CD4-positive, alpha-beta T cell treated with Interleukin-21 for 1 hour (primary cell): Measurements from ENCODE around the gene MAML2.
A peak's percentile ranks its signal among the peaks of the same experiment; 100 is the strongest.

Source experiments
- DNase-seq: peaks from one replicate; pipeline ENCODE4 v3.0.0-alpha.2; 2020

The MAML2 gene

GRCh38 chr11:96021901-96022650, 320.9 kb downstream of the MAML2 start:
- DNase-seq, result no peak

GRCh38 chr11:96019810-96020747, 322.9 kb downstream of the MAML2 start:
- no peak for DNase-seq

GRCh38 chr11:96019281-96019680, 323.7 kb downstream of the MAML2 start:
- no peak for DNase-seq

GRCh38 chr11:96017856-96018255, 325.1 kb downstream of the MAML2 start:
- DNase-seq, result no peak

- DNase-seq, result no peak
Measured at GRCh38 chr11:96016978-96017502, 326.0 kb downstream of the MAML2 start.

GRCh38 chr11:96015906-96016565, 327.0 kb downstream of the MAML2 start:
- peak; percentile 58 for DNase-seq

GRCh38 chr11:96014217-96014616, 328.8 kb downstream of the MAML2 start:
- DNase-seq, result peak; percentile 56

GRCh38 chr11:96013461-96014213, 329.4 kb downstream of the MAML2 start:
- DNase-seq, result peak; percentile 11

GRCh38 chr11:96012086-96012824, 330.7 kb downstream of the MAML2 start:
- DNase-seq, result peak; percentile 68

GRCh38 chr11:96010683-96011082, 332.3 kb downstream of the MAML2 start:
- DNase-seq, result no peak

DNA sequence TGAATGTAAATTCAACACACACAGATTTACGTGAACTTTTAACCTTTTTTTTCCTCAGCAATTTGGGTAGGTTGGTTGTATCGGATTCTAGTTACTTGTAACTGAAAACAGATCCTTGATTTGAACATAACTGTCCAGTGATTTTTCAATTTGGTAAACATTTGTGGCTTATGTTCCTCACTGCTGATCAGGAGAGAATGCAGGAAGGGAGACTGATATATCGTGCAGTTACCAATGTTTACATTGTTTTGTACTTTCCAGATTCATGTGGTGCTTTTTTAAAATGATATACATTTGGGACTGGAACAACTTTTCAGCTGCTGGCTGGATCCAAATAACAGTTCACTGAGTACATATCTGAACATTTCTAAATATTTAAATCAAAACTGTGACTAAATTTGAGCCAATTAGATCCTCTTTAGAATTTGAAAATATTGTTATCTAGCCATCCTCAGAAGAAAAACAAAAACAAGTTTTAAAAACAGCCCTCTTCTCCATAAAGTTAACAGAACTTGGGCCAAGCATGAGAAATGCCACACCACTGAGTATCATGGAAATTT, 334.8 kb downstream of the MAML2 start:
- DNase-seq, result no peak

- DNase-seq, result no peak
Measured at GRCh38 chr11:96006037-96006436, 337.0 kb downstream of the MAML2 start.

DNA sequence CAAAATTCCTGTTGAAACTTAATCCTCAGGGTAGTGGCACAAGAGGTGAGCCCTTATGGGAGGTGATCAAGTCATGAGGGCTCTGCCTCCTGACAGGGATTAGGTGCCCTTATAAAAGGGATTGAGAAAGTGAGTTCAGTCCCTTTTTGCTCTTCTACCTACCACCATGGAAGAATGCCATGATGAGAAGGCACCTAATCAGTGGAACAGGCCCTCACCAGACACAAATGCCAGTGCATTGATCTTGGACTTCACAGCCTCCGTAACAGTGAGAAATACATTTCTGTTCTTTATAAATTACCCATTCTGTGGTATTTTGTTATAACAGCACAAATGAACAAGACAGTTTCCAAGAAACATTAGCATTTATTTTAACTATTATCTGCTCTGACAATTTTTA, 338.1 kb downstream of the MAML2 start:
- DNase-seq, result no peak

DNA sequence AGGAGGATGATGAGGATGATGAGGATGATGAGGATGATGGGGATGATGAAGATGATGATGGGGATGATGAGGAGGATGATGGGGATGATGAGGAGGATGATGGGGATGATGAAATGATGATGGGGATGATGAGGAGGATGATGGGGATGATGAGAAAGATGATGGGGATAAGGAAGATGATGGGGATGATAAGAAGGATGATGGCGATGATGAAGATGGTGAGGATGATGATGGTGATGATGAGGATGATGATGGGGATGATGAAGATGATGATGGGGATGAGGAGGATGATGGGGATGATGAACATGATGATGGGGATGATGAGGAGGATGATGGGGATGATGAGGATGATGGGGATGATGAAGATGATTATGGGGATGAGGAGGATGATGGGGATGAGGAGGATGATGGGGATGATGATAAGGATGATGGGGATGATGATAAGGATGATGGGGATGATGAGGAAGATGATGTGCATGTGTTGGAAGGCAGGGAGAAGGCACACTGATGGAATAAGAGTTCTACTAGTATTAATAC, 340.2 kb downstream of the MAML2 start:
- no peak for DNase-seq

DNA sequence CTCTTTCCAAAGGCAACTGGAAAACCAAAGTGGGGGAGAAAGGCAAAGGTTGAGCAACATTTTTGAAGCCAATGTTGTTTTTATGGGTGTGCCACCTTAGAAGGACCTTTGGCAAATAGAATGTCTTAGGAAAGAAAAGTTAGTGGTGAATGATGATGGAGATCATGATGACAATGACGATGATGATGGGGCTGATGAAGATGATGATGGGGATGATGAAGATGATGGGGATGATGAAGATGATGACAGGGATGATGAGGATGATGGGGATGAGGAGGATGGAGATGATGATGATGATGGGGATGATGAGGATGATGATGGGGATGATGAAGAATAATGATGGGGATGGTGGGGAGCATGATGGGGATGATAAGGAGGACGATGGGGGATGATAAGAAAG, 340.7 kb downstream of the MAML2 start:
- DNase-seq, result no peak

GRCh38 chr11:96001037-96001436, 342.0 kb downstream of the MAML2 start:
- no peak for DNase-seq

DNA sequence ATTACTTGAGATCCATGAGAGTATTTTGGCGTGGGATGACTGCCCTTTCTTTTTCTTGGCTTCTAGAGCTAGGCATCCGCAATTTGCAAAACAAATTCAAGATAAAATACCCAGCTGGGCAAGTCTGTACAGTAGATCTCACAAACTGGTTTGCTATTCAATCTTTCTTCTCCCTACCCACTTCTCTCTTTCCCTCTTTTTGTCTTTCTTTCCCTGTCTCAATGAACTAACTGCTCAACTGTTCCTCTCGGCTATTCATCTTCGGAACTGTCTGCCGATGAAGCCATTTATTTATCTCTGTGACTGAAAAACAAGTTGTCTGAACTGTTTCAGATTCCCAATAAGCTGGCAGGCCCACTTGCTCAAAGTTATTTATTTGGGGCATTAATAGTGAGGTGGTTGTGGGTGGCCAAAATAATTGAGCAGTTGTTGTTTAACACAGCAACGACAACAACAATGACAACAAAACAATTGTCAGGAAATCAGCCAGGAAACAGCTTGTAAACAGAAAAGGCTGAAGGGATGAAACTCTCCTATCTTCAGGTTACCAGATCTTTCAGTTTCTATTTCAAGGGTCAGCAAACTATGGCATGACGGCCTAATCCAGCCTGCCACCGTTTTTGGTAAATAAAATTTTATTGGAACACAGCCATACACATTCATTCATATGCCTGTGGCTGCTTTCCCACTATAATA, 343.1 kb downstream of the MAML2 start:
- DNase-seq, result no peak

DNA sequence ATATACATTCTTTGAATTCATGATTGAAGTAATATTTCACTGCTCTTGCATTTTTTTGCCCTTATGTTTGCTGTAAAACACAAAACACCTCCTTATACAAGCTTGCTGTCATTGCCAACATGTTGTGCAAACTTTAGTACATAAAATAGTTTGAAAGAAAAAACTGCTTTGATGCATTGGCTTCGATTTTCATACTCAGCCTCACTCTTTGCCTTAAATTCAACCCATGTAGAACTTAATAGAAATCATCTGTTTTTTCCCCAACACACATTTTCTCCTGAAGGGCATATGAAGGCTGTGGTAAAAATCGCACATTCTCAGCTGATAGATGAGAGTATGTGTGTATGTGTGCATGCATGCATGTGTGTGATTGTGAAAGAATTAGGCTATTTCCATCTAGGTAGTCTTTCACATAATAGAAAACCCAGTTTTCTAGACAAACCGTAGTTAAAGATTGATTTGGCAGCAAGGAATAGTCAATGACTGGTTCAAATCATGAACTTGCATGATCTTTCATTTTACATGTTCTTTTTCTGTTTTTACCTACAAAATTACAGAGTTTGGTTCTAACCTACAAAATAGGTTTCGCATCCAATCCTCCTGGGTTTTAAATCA, 346.3 kb downstream of the MAML2 start:
- DNase-seq, result no peak

GRCh38 chr11:95994329-95994728, 348.7 kb downstream of the MAML2 start:
- DNase-seq, result no peak
